HEK293 (cell line): ENCODE results near the gene TMEM184B.

Source experiments
- CTCF ChIA-PET: fragments of 350-600 bp; formaldehyde crosslinking; extraction: SDS; loops from one replicate; lab custom pipeline; 2021; ENCODE audit warnings: antibody characterized with exemption; lab: Yijun Ruan, JAX
- POLR2A ChIA-PET: fragments of 300-600 bp; formaldehyde crosslinking; extraction: SDS; loops from one replicate; lab custom pipeline; 2020; ENCODE audit warnings: antibody characterized with exemption, inconsistent platforms; lab: Yijun Ruan, JAX
- H3K27ac ChIP-seq: fragments of 200-500 bp; sonication (Bioruptor generic); 2 replicates; pipeline ENCODE4 v1.5.1; 2014; ENCODE audit warnings: low read depth, low read length, control low read depth, inconsistent platforms; ENCODE audit errors: extremely low read depth
- H3K36me3 ChIP-seq, 2 experiments: fragments of 200-500 bp in 1 of 2; sonication (Bioruptor generic) in 1 of 2; 1 replicate in 1 of 2; 2 replicates in 1 of 2; pipeline ENCODE4 v1.5.1; 2014 to 2017; ENCODE audit warnings: inconsistent platforms in 2 of 2, low read length in 2 of 2; ENCODE audit not compliant: control insufficient read depth in 2 of 2, insufficient read depth in 1 of 2
- H3K4me1 ChIP-seq: fragments of 200-500 bp; sonication (Bioruptor generic); 2 replicates; pipeline ENCODE4 v1.5.1; 2014; ENCODE audit warnings: mild to moderate bottlenecking, low read length, inconsistent platforms; ENCODE audit not compliant: control insufficient read depth, insufficient read depth
- H3K4me3 ChIP-seq: 2 replicates; pipeline ENCODE4 v1.5.1; 2011; ENCODE audit warnings: low read depth, mild to moderate bottlenecking, control low read depth, low read length, moderate library complexity
- H3K9me3 ChIP-seq: fragments of 200-500 bp; sonication (Bioruptor generic); 2 replicates; pipeline ENCODE4 v1.5.1; 2014; ENCODE audit warnings: low read depth, low read length, inconsistent platforms; ENCODE audit not compliant: control insufficient read depth, insufficient read depth
- GLI4 ChIP-seq: fragments of 450-650 bp; formaldehyde crosslinking; IDR thresholded peaks from 2 replicates; pipeline ENCODE4 v1.5.1; 2016; ENCODE audit warnings: missing biosample characterization, missing genetic modification characterization
- HOXC10 ChIP-seq: sonication (generic); formaldehyde crosslinking; IDR thresholded peaks from 2 replicates; pipeline ENCODE4 v1.8.1; 2023; ENCODE audit warnings: mild to moderate bottlenecking, missing genetic modification reagents
- KLF1 ChIP-seq: fragments of 450-650 bp; formaldehyde crosslinking; IDR thresholded peaks from 2 replicates; pipeline ENCODE4 v1.5.1; 2016; ENCODE audit warnings: missing biosample characterization, missing genetic modification characterization
- KLF10 ChIP-seq: fragments of 450-650 bp; IDR thresholded peaks from 2 replicates; pipeline ENCODE4 v1.5.1; 2018; ENCODE audit warnings: missing biosample characterization, mild to moderate bottlenecking, missing genetic modification characterization
- MYNN ChIP-seq: fragments of 450-650 bp; formaldehyde crosslinking; IDR thresholded peaks from 2 replicates; pipeline ENCODE4 v1.5.1; 2016; ENCODE audit warnings: missing biosample characterization, missing genetic modification characterization, borderline replicate concordance
- PRDM6 ChIP-seq: fragments of 450-650 bp; formaldehyde crosslinking; IDR thresholded peaks from 2 replicates; pipeline ENCODE4 v1.5.1; 2017; ENCODE audit warnings: missing biosample characterization, missing genetic modification characterization
- WT1 ChIP-seq: fragments of 450-650 bp; formaldehyde crosslinking; IDR thresholded peaks from 2 replicates; pipeline ENCODE4 v1.5.1; 2016; ENCODE audit warnings: missing biosample characterization, missing genetic modification characterization
- ZEB2 ChIP-seq: fragments of 450-650 bp; formaldehyde crosslinking; IDR thresholded peaks from 2 replicates; pipeline ENCODE4 v1.5.1; 2016; ENCODE audit warnings: missing biosample characterization, missing genetic modification characterization
- ZFP37 ChIP-seq: fragments of 450-650 bp; formaldehyde crosslinking; IDR thresholded peaks from 2 replicates; pipeline ENCODE4 v1.5.1; 2016; ENCODE audit warnings: missing biosample characterization, missing genetic modification characterization
- ZNF10 ChIP-seq: fragments of 450-650 bp; formaldehyde crosslinking; IDR thresholded peaks from 2 replicates; pipeline ENCODE4 v1.5.1; 2017; ENCODE audit warnings: missing biosample characterization, missing genetic modification characterization
- ZNF140 ChIP-seq: fragments of 450-650 bp; formaldehyde crosslinking; IDR thresholded peaks from 2 replicates; pipeline ENCODE4 v1.5.1; 2016; ENCODE audit warnings: missing biosample characterization, missing genetic modification characterization
- ZNF184 ChIP-seq: fragments of 450-650 bp; IDR thresholded peaks from 2 replicates; pipeline ENCODE4 v1.5.1; 2018; ENCODE audit warnings: missing biosample characterization, mild to moderate bottlenecking, missing genetic modification characterization
- ZNF19 ChIP-seq: fragments of 450-650 bp; formaldehyde crosslinking; IDR thresholded peaks from 2 replicates; pipeline ENCODE4; 2016; ENCODE audit warnings: missing biosample characterization, missing genetic modification characterization, low read depth
- ZNF239 ChIP-seq: fragments of 450-650 bp; formaldehyde crosslinking; IDR thresholded peaks from 2 replicates; pipeline ENCODE4 v1.5.1; 2016; ENCODE audit warnings: missing biosample characterization, missing genetic modification characterization
- ZNF26 ChIP-seq: fragments of 450-650 bp; formaldehyde crosslinking; IDR thresholded peaks from 2 replicates; pipeline ENCODE4 v1.5.1; 2016; ENCODE audit warnings: missing biosample characterization, missing genetic modification characterization
- ZNF280D ChIP-seq: fragments of 450-650 bp; formaldehyde crosslinking; IDR thresholded peaks from 2 replicates; pipeline ENCODE4 v1.5.1; 2016; ENCODE audit warnings: missing biosample characterization, missing genetic modification characterization
- ZNF391 ChIP-seq: fragments of 450-650 bp; formaldehyde crosslinking; IDR thresholded peaks from 2 replicates; pipeline ENCODE4 v1.5.1; 2016; ENCODE audit warnings: low read depth, missing biosample characterization, missing genetic modification characterization, borderline replicate concordance
- ZNF404 ChIP-seq: fragments of 450-650 bp; formaldehyde crosslinking; IDR thresholded peaks from 2 replicates; pipeline ENCODE4 v1.5.1; 2017; ENCODE audit warnings: missing biosample characterization, missing genetic modification characterization
- ZNF426 ChIP-seq: fragments of 450-650 bp; formaldehyde crosslinking; IDR thresholded peaks from 2 replicates; pipeline ENCODE4 v1.5.1; 2017; ENCODE audit warnings: missing biosample characterization, missing genetic modification characterization, mild to moderate bottlenecking, inconsistent platforms, moderate library complexity
- ZNF433 ChIP-seq: fragments of 450-650 bp; formaldehyde crosslinking; IDR thresholded peaks from 2 replicates; pipeline ENCODE4 v1.5.1; 2016; ENCODE audit warnings: missing biosample characterization, missing genetic modification characterization, low read depth
- ZNF529 ChIP-seq: fragments of 450-650 bp; formaldehyde crosslinking; IDR thresholded peaks from 2 replicates; pipeline ENCODE4 v1.5.1; 2017; ENCODE audit warnings: missing genetic modification characterization, missing biosample characterization; ENCODE audit not compliant: insufficient replicate concordance
- ZNF596 ChIP-seq: fragments of 450-650 bp; IDR thresholded peaks from 2 replicates; pipeline ENCODE4 v1.5.0; 2018; ENCODE audit warnings: missing biosample characterization, mild to moderate bottlenecking, missing genetic modification characterization, moderate library complexity
- ZNF621 ChIP-seq: fragments of 450-650 bp; formaldehyde crosslinking; IDR thresholded peaks from 2 replicates; pipeline ENCODE4 v1.5.1; 2017; ENCODE audit warnings: missing biosample characterization, missing genetic modification characterization
- ZNF768 ChIP-seq: fragments of 450-650 bp; formaldehyde crosslinking; IDR thresholded peaks from 2 replicates; pipeline ENCODE4 v1.5.1; 2018; ENCODE audit warnings: missing biosample characterization, mild to moderate bottlenecking, missing genetic modification characterization
- ZXDB ChIP-seq: fragments of 450-650 bp; formaldehyde crosslinking; IDR thresholded peaks from 2 replicates; pipeline ENCODE4 v1.5.1; 2016; ENCODE audit warnings: missing biosample characterization, missing genetic modification characterization

TMEM184B gene

GRCh38 chr22:38302906-38303305, 30.1 kb upstream of the TMEM184B start:
- H3K4me1 ChIP-seq = no peaks in the 10 kb centered on the region; the same call in 1 of the 2 replicates
- H3K9me3 ChIP-seq = no peaks in the 10 kb centered on the region
- no peak for TF ChIP-seq ZNF391 (tag by site-specific recombination)
- TF ChIP-seq KLF1 = 0 out of 2 replicates have a peak, but pooled peaks have one; percentile 1
- TF ChIP-seq, all 188 proteins: peak for 1
- CTCF ChIA-PET = no interaction called here
- Histone ChIP-seq H3K4me3 (no peak overlapping the region), H3K27ac (no peak overlapping the region), H3K36me3 (peaks cover 37 to 92% of the 10 kb centered on the region in 2 experiments)
- POLR2A ChIA-PET = no interaction called here

- POLR2A ChIA-PET = no interaction called here
- H3K9me3 ChIP-seq = no peaks in the 10 kb centered on the region
- no peak overlapping the region for H3K27ac ChIP-seq
- H3K4me1 ChIP-seq = no peaks in the 10 kb centered on the region; the same call in 1 of the 2 replicates
- CTCF ChIA-PET = no interaction called here
- no peak overlapping the region for H3K4me3 ChIP-seq
- no peak for TF ChIP-seq KLF10 (tag by site-specific recombination)
- no peak for TF ChIP-seq ZNF10 (tag by site-specific recombination)
- no peak for TF ChIP-seq ZNF433
- no peak for TF ChIP-seq ZNF140 (tag by site-specific recombination)
- TF ChIP-seq ZNF596 (tag by site-specific recombination) = no peak
- H3K36me3 ChIP-seq = peaks cover 44 to 99% of the 10 kb centered on the region in 2 experiments
These were observed 28.1 kb upstream of the TMEM184B start for GRCh38 chr22:38300946-38301345.

- H3K4me1 ChIP-seq = no peaks in the 10 kb centered on the region
- TF ChIP-seq ZNF768 (tag by site-specific recombination) (no peak), ZNF280D (tag by site-specific recombination) (no peak), PRDM6 (tag by site-specific recombination) (no peak), ZXDB (tag by site-specific recombination) (no peak), ZNF19 (tag by site-specific recombination) (no peak), ZNF596 (tag by site-specific recombination) (no peak), ZNF529 (tag by site-specific recombination) (no peak), ZNF404 (no peak), ZNF426 (tag by site-specific recombination) (no peak), ZNF239 (tag by site-specific recombination) (no peak), ZNF184 (tag by site-specific recombination) (no peak), ZFP37 (tag by site-specific recombination) (no peak), HOXC10 (no peak), MYNN (tag by site-specific recombination) (no peak), ZNF621 (no peak), WT1 (tag by site-specific recombination) (no peak), GLI4 (tag by site-specific recombination) (no peak), ZEB2 (tag by site-specific recombination) (no peak), KLF10 (tag by site-specific recombination) (no peak), ZNF26 (no peak)
- TF ChIP-seq, all 188 proteins: peak for 0
- Histone ChIP-seq H3K4me3 (no peak overlapping the region), H3K36me3 (peaks cover 44 to 100% of the 10 kb centered on the region in 2 experiments), H3K9me3 (no peaks in the 10 kb centered on the region), H3K27ac (peak overlapping the region; percentile 36; the same call in 1 of the 2 replicates)
- POLR2A ChIA-PET = no interaction called here
- CTCF ChIA-PET = no interaction called here
These were observed 27.6 kb upstream of the TMEM184B start for GRCh38 chr22:38300197-38300945.
